VCaP (cell line): ENCODE results near the gene PIM1.

Experiments used
- H3K27ac ChIP-seq: fragments of 450-650 bp; 2 replicates; pipeline ENCODE4 v1.5.1; 2017
- TF ChIP-seq, protein P1 (sequence below): fragments of 450-650 bp; conservative IDR thresholded peaks from 2 replicates; pipeline ENCODE4 v1.5.1; 2017; ENCODE audit warnings: mild to moderate bottlenecking, moderate library complexity

The PIM1 gene

GRCh38 chr6:37169496-37170272 lies at the start of gene PIM1:
PIM1 (plus strand) TSS chr6:37170152; CDS start chr6:37170576, 424 bp downstream.
- TF ChIP-seq, protein P1, sequence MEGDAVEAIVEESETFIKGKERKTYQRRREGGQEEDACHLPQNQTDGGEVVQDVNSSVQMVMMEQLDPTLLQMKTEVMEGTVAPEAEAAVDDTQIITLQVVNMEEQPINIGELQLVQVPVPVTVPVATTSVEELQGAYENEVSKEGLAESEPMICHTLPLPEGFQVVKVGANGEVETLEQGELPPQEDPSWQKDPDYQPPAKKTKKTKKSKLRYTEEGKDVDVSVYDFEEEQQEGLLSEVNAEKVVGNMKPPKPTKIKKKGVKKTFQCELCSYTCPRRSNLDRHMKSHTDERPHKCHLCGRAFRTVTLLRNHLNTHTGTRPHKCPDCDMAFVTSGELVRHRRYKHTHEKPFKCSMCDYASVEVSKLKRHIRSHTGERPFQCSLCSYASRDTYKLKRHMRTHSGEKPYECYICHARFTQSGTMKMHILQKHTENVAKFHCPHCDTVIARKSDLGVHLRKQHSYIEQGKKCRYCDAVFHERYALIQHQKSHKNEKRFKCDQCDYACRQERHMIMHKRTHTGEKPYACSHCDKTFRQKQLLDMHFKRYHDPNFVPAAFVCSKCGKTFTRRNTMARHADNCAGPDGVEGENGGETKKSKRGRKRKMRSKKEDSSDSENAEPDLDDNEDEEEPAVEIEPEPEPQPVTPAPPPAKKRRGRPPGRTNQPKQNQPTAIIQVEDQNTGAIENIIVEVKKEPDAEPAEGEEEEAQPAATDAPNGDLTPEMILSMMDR, result no peak
- H3K27ac ChIP-seq, result peak within 1 kb of the TSS; percentile 92

DNA sequence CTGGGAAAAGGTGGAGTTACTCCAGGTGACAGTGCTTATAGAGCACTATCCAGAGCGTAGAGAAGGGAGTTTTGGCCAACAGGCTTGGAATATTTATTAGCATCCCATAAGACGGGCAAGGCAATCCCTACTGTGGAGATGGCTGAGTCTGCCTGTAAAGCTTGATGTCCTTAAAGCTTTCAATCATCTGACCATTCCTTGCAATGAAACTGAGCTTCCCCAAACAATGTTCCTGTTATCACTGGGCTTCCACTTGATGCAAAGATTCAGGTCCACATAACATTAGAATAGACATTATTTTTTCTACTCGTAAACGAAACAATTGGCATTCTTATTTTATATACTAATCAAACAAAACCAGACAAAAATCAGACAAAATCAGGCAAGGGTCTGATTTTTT lies 48.4 kb upstream of the PIM1 start:
- TF ChIP-seq, protein P1, result no peak

DNA sequence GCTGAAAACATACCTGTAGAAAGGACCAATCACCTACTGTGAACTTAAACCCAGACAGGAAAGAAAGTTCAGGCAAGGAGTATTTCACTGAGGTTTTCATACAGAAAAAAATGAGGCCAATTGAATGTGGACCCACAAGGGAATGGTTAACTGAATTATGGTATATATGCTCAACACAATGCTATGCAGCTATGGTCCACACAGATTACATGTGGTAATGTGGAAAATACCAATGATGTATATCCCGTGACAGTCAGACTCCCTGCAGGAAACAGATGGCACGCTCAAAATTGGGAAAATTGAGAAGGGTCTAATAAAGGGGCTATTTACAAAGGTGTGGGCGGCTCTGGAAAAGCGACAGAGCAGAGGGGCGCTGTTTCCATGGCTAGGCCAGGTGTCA lies 47.1 kb upstream of the PIM1 start:
- no peak overlapping the region for H3K27ac ChIP-seq
- TF ChIP-seq, protein P1, result no peak

More for the DNA sequence above, 48.4 kb upstream of the PIM1 start:
- no peak overlapping the region for H3K27ac ChIP-seq

GRCh38 chr6:37123957-37124729 lies 45.8 kb upstream of the PIM1 start:
- TF ChIP-seq, protein P1, result no peak
- no peak overlapping the region for H3K27ac ChIP-seq

- TF ChIP-seq, protein P1, result no peak
Measured at GRCh38 chr6:37125774-37126492, 44.0 kb upstream of the PIM1 start.

DNA sequence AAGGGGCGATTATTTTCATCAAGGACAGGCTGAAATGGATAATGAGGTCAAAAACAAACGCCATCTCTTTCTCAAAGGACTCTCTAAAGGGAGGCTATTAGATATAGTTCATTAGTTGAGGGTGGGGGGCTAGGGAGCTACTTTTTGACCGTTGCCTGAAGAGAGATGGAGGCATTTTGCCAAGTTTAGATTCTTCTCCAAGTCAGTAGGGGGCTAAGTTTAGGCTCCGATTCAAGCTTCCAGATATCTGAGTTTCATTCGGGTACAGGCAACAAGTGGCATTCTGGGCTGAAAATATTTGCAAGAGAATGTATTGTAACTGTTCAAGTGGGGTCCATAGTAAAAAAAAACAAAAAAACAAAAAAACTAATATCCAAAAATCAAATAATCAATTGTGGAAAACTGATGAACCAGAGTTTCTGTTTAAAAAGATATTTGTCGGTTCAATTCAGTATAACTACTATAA lies 43.4 kb upstream of the PIM1 start:
- no peak overlapping the region for H3K27ac ChIP-seq
- TF ChIP-seq, protein P1, result no peak

More at GRCh38 chr6:37125774-37126492, 44.0 kb upstream of the PIM1 start:
- no peak overlapping the region for H3K27ac ChIP-seq
